Fibroblast of mammary gland (primary cell): ENCODE data around the gene PTPRM.

Experiments
- DNase-seq: peaks from one replicate; pipeline ENCODE4 v3.0.0-alpha.2; 2010; ENCODE audit warnings: low read depth
- H3K4me3 ChIP-seq: 2 replicates; pipeline ENCODE4 v1.5.1; 2011; ENCODE audit warnings: low read depth, mild to moderate bottlenecking, low read length, moderate library complexity; ENCODE audit not compliant: control insufficient read depth
- TF ChIP-seq, protein P1 (sequence below): conservative IDR thresholded peaks from 2 replicates; pipeline ENCODE4 v1.5.1; 2011; ENCODE audit warnings: low read depth, low read length, inconsistent platforms; ENCODE audit not compliant: control insufficient read depth, insufficient read depth

Gene PTPRM

DNA sequence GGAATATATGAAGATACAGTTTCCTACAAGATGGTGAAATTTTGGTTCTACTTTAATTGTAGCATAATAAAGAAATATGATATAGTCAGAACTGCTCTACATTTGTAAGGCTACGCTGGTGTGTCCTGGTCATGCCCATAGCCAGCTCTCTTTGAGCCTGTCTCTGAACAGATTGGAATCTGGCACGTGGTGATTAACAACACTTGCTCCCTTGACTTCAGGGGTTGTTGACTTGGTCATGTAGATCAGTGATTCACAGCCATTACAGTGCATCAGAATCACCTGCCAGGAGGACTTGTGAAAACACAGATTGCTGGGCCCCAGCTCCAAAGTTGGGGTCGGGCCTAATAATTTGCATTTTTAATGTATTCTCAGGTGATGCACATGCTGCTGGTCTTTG is 80.4 kb downstream of the PTPRM start:
- TF ChIP-seq, protein P1, sequence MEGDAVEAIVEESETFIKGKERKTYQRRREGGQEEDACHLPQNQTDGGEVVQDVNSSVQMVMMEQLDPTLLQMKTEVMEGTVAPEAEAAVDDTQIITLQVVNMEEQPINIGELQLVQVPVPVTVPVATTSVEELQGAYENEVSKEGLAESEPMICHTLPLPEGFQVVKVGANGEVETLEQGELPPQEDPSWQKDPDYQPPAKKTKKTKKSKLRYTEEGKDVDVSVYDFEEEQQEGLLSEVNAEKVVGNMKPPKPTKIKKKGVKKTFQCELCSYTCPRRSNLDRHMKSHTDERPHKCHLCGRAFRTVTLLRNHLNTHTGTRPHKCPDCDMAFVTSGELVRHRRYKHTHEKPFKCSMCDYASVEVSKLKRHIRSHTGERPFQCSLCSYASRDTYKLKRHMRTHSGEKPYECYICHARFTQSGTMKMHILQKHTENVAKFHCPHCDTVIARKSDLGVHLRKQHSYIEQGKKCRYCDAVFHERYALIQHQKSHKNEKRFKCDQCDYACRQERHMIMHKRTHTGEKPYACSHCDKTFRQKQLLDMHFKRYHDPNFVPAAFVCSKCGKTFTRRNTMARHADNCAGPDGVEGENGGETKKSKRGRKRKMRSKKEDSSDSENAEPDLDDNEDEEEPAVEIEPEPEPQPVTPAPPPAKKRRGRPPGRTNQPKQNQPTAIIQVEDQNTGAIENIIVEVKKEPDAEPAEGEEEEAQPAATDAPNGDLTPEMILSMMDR = no peak
- no peak for DNase-seq
- H3K4me3 ChIP-seq = no peak overlapping the region

DNA sequence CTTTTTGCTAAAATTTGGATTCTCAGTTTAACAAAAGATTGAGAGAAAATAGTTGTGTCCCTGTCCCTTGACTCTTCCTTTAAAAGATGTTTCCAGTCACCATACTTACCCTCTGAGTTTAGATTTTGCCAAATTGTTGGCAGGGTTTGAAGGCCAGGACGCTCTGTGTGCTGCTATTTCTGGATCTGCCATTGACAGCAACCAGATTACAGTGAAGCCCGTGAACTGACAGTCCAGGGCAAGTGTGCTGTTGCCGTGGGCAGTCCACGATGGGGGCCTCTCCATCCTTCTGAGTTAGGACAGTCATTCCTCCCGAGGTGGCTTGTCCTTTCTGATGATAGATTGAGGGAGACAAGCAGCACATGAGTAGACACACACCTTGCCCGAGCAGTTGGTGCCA is 89.9 kb downstream of the PTPRM start:
- TF ChIP-seq, protein P1 = no peak
- DNase-seq = no peak
- H3K4me3 ChIP-seq = no peak overlapping the region

DNA sequence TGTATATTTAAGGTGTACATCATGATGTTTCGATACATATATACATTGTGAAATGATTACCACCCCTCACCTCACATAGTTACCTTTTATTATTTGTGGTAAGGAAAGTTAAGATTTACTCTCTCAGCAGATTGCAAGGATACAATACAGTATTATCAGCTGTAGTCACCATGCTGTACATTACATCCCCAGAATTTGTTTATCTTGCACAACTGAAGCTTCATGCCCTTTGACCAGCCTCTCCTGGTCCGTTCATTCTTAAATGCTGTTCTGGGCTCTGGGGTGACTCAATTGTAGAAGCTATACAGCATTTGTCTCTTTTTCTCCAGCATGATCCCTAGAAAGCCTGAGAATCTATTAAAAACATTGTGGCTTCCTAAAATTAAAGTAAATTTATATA is 90.8 kb downstream of the PTPRM start:
- no peak for DNase-seq
- TF ChIP-seq, protein P1 = no peak
- no peak overlapping the region for H3K4me3 ChIP-seq

DNA sequence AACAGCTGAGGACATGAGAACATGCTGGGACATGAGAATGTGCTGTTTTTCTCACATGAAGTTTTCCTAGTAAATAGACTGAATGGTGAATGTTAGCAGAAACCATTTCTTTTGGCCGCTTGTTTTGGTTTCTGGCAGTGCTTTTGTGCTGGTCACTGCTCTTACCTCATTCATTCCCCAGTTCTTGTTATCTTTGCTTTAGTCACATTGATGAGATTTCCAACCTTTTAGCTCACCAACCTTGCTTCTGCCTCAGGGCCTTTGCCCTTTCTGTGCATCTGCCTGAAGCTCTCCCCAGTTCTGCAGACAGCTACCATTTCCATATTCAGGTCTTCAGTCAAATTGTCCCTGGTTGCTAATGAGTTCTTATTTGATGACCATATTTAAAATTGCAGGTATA is 91.6 kb downstream of the PTPRM start:
- DNase-seq = no peak
- H3K4me3 ChIP-seq = no peak overlapping the region
- TF ChIP-seq, protein P1 = no peak

DNA sequence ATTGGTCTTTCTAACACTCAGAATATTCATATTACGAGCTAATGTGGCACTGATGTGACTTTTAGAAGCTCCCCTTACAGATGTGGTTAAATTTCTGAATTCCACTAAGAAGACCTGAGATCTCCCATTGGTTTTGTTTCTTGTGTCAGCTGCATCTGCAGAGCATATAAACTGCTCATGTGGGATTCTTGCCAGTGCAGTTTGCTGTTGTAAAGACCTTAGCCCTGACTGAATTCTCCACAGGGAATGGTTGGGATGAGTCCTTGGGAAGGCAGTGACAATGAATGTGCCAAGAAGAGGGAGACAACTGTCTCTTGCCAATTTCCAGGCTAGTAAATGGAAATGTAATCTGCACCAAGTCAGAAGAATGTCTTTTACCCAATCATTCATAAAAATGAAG is 94.1 kb downstream of the PTPRM start:
- TF ChIP-seq, protein P1 = no peak
- no peak overlapping the region for H3K4me3 ChIP-seq
- no peak for DNase-seq

DNA sequence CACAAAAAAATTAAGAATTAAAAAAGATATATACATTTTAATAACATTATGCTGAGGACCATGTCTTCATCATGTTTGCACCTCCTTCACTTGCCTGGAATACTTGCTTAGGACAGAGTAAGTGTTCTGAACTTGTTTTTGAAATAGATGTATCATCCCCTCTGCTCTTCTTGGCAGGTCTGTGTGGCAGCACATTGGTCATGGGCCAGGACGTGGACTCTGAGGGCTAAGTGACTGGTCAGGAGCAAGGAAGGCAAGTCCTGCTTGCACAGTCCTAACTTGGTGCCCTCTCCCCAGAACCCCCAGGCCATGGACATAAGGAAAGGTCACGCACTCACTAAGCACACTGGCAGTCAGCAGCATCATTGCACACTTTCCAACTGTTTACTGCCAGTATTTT is 95.8 kb downstream of the PTPRM start:
- no peak overlapping the region for H3K4me3 ChIP-seq
- DNase-seq = no peak
- TF ChIP-seq, protein P1 = no peak
